Stimulated activated CD8-positive, alpha-beta memory T cell treated with anti-CD3 and anti-CD28 coated beads, Interleukin-12 subunit alpha, Interleukin-12 subunit beta, amount 100 ng/mL, for 24 hours (primary cell): ENCODE results near the gene SMCHD1.
"Not testable (repeated sequence)": the region's sequence is repeated elsewhere in the genome, so short reads cannot be mapped to it uniquely, and the experiment has no call there.

ENCODE experiments used
- DNase-seq: peaks from one replicate; pipeline ENCODE4 v3.0.0-alpha.2; 2020; ENCODE audit errors: extremely low read depth

Gene SMCHD1

GRCh38 chr18:2852460-2852859, 196.9 kb downstream of the SMCHD1 start:
- DNase-seq = not testable (repeated sequence)

DNA sequence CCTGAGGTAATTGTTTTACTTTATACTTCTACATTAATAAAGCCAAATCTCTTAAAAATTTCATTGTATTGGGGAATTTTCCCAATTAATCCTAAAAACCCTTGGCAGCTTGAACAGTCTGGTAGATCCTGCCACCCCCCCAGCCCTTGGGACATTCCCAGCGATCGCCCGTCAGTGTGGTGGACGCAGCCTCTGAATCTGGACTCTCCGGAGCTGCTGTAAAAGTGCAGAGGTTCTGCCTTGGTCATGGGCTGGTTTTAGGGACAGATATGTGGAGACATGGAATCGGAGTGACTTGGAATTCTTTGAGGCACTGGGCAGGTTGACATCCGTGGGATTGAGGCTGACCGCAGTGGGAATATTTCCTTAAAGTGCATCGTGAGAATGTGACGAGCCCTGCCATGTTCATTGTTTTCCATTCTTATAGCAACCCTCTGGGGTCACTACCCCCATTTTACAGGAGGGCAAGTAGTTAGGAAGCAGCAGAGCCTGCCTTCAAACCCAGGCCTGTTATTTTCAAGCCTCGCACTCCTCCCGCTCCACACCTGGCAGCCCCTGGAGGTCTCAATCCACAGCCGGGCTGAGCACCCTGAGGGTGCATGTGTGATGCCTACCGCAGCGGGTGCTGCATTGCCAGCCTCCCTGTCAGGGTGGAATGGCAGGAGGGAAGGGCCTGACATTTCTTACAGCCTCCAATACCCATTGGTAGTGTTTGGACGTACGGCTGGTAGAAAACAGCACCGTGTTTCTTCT, 197.8 kb downstream of the SMCHD1 start:
- DNase-seq = no peak

- DNase-seq = no peak
Observed at GRCh38 chr18:2853926-2854664, 198.6 kb downstream of the SMCHD1 start.
